HL-60 (cell line): ENCODE data around the gene HIF1A.

Experiments used
- DNase-seq, 2 experiments: peaks; one replicate each; pipeline ENCODE4 v3.0.0-alpha.2; 2010 to 2020; ENCODE audit warnings: low read depth in 1 of 2, low spot score in 1 of 2
- H3K27ac ChIP-seq: fragments of 250-450 bp; sonication (Bioruptor Pico); replicated peaks from 2 replicates; pipeline ENCODE4 v1.5.1; 2020; ENCODE audit warnings: mild to moderate bottlenecking, moderate library complexity
- H3K27me3 ChIP-seq: fragments of 250-450 bp; sonication (Bioruptor Pico); 2 replicates; pipeline ENCODE4 v1.5.1; 2021; ENCODE audit warnings: mild to moderate bottlenecking, moderate library complexity; ENCODE audit not compliant: insufficient read depth, poor library complexity, severe bottlenecking
- H3K4me3 ChIP-seq: replicated peaks from 2 replicates; pipeline ENCODE4 v1.5.1; 2011; ENCODE audit warnings: mild to moderate bottlenecking, control low read depth, low read length; ENCODE audit not compliant: insufficient read depth
- CTCF ChIP-seq: IDR thresholded peaks from one replicate; pipeline ENCODE4 v1.5.1; 2011; ENCODE audit warnings: low read length, control low read depth, inconsistent platforms; ENCODE audit not compliant: insufficient read depth
- GABPA ChIP-seq: IDR thresholded peaks from 2 replicates; pipeline ENCODE4 v1.6.1; 2012; ENCODE audit warnings: low read depth
- POLR2AphosphoS5 ChIP-seq: IDR thresholded peaks from 2 replicates; pipeline ENCODE4 v1.6.1; 2012; ENCODE audit warnings: low read depth
- REST ChIP-seq: IDR thresholded peaks from 2 replicates; pipeline ENCODE4 v1.6.1; 2012; ENCODE audit warnings: low read depth; ENCODE audit not compliant: insufficient replicate concordance
- SPI1 ChIP-seq: IDR thresholded peaks from 2 replicates; pipeline ENCODE4 v1.6.1; 2012; ENCODE audit warnings: low read depth, mild to moderate bottlenecking, borderline replicate concordance

Gene HIF1A

GRCh38 chr14:61698206-61698980, 3.1 kb downstream of the HIF1A start:
- Histone ChIP-seq H3K27me3 (no peaks in the 10 kb centered on the region), H3K4me3 (peak overlapping the region; percentile 86), H3K27ac (peak overlapping the region; percentile 0; the same call in 1 of the 2 replicates)
- no peak for TF ChIP-seq GABPA
- TF ChIP-seq SPI1, result no peak
- no peak for TF ChIP-seq POLR2AphosphoS5
- no peak for TF ChIP-seq REST
- no peak for TF ChIP-seq CTCF
- DNase-seq, result no peak

GRCh38 chr14:61699027-61699426, 3.7 kb downstream of the HIF1A start:
- no peak for TF ChIP-seq REST
- no peak for TF ChIP-seq SPI1
- TF ChIP-seq GABPA, result no peak
- no peak for TF ChIP-seq CTCF
- TF ChIP-seq POLR2AphosphoS5, result no peak
- Histone ChIP-seq H3K27ac (no peak overlapping the region), H3K4me3 (no peak overlapping the region), H3K27me3 (no peaks in the 10 kb centered on the region)
- DNase-seq, result no peak

DNA sequence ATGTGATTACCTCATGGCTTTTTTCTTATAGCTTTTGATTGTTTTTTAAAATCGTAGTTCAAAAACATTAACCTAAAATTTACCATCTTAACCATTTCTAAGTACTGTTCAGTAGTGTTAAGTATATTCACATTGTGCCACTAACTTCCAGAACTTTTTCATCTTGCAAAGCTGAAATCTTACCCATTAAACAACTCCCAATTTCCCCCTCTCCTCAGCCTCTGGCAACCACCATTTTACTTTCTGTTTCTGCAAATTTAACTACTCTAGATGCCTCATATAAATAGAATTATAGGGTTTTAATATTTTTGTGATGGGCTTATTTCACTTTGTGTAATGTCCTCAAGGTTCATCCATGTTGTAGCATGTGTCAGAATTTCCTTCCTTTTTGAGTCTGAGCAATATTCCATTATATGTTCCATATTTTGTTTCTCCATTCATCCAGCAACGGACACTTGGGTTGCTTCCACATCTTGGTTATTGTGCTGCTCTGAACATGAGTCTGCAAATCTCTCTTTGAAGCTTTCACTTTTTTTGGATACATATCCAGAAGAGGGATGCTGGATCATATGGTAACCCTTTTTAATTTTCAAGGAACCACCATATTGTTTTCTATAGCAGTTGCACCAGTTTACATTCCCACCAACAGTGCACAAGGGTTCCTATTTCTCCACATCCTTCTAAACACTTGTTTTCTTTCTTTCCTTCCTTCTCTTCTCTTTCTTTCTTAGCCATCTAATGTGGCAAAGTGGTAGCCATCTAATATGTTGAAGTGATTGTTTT, 5.0 kb downstream of the HIF1A start:
- DNase-seq, result no peak
- TF ChIP-seq POLR2AphosphoS5 (no peak), GABPA (no peak), SPI1 (no peak), REST (no peak), CTCF (no peak)
- no peak overlapping the region for H3K27ac ChIP-seq
- no peak overlapping the region for H3K4me3 ChIP-seq
- no peaks in the 10 kb centered on the region for H3K27me3 ChIP-seq
